NCI-H2196 treated with DMSO at 0.1 percent for 48 hours (cell line): ENCODE measurements around the gene LRRN4.
"Not testable (repeated sequence)": the region's sequence is repeated elsewhere in the genome, so short reads cannot be mapped to it uniquely, and the experiment has no call there.

Experiments used
- DNase-seq: peaks from one replicate; lab custom pipeline; 2025; ENCODE audit not compliant: unreplicated experiment; lab: John Stamatoyannopoulos, UW

LRRN4 gene

DNA sequence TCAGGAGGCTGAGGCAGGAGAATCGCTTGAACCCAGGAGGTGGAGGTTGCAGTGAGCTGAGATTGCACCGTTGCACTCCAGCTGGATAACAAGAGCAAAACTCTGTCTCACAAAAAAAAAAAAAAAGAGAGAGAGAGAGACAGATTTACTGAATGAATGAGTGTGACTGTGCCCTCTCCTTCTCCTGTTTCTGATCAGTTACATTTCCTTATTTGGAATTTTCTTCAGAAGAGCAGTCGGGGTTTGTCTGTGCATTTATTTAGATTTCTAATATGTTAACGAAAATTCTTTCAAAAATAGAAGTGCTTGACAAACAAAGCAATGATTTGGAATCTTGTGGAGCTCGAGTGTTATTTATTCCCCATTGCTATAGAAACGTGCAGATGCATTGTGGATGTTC lies 6.4 kb upstream of the LRRN4 start:
- no peak for DNase-seq

DNA sequence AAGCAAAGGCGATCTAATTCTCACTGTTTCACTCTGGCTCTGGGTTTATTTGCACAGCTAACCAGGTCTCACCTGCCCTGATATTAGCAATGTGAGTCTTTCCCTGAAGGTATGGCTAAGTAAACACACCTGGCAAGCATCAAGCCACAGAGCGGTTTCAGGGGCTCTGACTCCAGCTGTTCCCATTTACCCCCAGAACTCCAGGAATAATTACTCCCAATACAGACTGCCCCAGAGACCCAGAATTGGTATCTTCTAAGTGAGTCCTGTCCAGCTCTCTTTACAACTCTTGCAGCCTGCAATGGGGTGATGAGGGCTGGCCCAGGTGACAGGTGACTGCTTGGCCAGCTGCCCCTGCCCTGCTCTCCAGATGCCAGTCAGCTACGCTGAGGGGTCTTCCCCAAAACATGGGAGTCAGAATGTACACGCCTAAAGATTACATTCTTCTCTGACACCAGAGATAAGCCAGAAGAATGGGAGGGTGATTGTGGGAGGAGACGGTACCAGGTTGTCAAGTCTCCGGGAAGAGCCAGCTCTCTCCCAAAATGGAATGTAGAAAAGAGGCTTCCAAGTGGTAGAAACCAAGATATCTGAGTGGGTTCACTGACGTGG lies 4.9 kb upstream of the LRRN4 start:
- peak; percentile 75 for DNase-seq

DNA sequence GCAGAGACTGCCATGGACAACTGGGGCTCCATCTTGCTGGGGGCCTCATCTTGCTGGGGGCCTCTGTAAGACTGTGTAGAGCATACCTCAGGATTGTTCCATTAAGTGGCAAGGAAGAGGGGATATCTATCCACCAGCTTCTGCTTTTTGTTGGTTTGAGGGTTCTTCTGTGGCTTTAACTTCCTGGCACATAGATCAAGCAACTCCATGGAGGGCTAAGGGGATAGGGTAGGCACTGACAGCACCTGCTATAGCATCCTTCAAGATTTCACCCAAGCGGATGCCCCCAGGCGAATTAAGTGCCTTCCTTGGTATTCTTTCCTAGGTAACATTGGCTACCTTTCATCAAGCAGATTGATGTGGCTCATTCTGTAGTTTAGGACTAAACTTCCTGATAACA lies 3.8 kb upstream of the LRRN4 start:
- DNase-seq = no peak

GRCh38 chr20:6057139-6057538 lies 3.3 kb upstream of the LRRN4 start:
- DNase-seq = no peak

DNA sequence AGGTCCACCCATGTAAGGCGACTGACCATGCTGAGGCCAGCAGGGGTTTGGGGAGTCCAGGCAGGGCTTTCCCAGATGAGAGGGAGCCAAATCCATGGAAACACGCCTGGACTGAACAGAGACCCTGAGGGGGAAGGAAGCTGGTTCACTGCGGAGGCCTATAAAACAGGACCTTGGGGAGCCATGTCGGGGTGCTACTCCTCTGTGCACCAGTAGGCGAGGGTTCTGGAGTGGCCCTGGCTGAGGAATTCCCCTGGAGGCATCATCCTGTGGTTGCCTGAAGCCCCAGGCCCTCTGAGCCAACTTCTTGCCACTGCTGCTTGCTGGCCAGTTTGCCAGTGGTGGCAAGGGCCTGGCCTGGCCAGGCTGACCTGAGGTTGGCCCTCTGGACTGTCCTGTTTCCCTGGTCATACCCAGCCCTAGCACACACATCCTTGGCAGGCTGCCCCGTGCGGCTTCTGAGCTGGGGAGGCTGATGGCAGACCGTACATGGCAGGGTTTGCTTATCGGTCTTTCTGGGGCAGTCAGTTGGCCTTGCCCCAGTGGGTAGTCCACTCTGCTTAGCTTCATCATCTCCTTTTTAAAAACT lies 2.2 kb upstream of the LRRN4 start:
- DNase-seq = no peak

DNA sequence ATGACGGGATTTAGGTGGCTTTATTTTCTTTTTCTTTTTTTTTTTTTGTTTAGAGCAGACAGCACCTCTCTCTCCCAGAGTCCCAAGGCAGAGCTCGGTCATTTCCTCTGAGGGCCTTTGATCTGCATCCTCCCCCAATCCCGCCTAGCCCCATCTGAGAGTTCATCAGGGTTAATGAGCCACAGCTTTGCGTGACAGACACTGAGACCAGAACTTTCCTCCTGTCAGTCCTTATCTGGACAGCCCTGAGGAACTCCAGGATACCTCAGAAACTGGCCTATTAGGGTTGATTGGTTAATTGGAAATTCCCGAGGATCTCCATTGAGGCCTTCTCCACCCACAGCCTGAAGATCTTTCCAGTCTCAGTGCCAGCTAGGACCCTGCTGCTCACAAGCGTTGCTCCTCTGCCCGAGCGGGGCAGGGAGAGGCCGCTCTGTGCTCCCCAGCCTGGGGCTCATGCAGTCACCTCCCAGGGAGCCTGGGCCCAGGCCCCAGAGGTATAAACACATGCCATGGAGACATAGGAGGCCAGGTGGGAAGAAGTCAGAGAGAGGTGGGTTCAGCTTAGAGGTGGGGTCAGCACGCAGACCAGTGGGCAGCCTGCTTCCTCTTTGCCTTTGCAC lies 1.4 kb upstream of the LRRN4 start:
- DNase-seq = no peak

DNA sequence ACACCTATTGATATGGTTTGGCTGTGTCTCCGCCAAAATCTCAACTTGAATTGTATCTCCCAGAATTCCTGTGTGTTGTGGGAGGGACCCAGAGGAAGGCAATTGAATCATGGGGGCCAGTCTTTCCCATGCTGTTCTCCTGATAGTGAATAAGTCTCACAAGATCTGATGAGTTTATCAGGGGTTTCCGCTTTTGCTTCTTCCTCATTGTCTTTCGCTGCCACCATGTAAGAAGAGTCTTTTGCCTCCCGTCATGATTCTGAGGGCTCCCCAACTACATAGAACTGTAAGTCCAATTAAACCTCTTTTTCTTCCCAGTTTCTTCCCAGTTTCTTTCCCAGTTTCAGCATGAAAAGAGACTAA lies 810 bp upstream of the LRRN4 start:
- DNase-seq = not testable (repeated sequence)

DNA sequence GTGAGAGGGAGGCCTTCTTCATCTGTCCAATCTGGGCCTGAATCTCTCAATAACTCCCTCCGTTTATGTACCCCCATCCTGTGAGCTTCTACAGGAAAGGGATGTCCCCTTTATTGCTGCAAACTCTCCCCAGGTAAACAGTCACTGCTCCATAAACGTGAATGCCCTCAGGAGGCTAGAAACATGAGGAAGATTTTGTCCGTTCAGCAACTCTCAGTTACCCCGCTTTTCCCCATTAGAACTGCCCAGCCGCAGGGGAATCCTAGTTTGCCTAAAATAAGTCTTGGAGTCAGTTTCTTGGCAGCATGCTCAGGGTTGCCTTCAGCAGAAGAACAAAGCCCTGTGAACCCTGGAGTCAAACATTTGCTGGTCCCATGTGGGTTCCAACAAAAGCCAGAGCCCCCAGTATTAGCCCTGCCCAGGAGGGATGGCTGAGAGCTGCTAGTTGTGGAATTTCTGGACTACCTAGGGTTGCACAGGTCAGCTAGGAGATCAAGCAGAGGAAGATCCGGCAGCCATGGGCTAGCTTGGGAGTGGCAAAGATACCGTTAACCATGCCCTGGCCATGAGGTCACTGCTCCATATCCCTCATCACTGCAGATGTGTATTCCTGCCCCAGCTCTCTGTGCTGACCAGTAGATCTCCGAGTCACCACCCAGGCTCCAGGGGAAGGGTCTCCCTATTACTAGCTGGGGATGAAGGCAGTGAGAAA lies 640 bp downstream of the LRRN4 start:
- DNase-seq = no peak

DNA sequence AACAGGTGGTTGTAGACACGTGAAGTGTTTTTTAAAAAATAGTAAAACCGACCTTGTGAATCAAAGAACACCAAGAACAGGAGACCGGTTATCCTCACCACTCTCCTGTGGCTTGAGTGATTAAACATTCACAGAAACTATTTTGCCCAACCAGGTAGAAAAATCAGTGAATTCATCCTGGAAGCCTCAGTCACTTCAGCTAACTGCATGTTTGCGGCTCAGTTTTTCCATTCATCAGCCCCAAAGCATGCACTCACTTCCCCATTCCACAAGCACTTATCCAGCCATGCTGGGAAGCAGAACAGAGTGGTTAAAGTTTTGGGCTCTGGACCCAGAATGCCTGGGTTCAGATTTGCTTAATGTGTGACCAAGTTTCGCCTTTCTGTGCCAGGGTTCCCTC lies 2.4 kb downstream of the LRRN4 start:
- DNase-seq = no peak

DNA sequence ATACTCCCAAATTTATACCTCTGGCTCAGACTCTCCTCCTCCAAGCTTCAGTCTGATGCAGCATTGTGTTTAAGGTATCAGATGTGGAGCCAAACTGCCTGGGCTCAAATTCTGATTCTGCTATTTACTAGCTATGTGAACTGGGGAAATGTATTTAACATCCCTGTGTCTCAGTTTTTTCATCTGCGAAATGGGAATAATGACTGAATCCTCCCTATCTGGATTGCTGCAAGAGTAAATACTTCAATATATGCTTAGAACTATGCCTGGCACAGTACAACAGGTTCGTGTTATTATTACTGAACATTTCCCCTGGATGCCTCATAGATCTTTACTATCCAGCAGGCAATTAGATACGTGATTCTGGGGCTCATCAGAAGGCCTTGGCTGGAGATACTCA lies 5.5 kb downstream of the LRRN4 start:
- DNase-seq = no peak

- DNase-seq = no peak
Measured at GRCh38 chr20:6046432-6046831, 7.4 kb downstream of the LRRN4 start.

DNA sequence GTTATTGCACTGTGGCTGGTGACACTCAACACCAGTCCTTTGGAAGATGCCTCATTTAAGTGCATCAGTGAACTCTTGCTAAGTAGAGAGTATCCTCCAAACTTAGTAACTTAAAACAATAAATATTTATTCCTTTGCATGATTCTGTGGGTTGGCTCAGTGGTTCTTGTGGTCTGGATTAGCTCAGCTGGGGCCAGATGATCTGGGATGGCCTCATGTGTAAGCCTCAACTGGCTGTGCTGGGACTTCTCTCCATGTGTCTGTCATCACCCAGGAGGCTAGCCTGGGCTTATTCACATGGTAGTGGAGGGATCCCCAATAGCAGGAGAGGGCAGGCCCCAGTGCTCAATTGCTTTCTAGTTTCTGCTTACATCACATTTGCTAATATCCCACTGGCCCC lies 8.3 kb downstream of the LRRN4 start:
- DNase-seq = no peak

- DNase-seq = no peak
Measured at GRCh38 chr20:6044115-6044514, 9.7 kb downstream of the LRRN4 start.

DNA sequence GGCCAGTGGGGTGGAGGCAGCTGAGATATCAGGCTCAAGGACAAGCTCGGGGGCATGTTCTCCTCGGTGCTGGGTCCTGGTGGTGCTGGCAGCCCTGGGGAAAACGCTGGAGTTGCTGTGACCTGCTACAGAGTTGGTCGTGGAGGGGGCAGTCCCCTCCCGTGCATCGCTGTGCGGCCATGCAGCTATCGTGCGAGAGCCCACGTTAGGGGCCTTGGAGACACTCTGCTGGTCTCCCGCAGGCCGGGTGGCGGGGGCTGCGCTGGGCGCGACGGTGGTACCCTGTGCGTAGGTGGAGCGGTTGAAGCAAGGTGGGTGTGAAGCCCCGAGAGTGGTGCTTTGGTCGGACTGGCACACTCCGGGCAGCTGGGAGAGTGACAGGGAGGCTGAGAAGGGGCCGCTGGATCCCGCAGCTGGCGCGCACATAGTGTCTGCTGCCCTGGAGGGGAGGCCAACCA lies 12.0 kb downstream of the LRRN4 start:
- no peak for DNase-seq

DNA sequence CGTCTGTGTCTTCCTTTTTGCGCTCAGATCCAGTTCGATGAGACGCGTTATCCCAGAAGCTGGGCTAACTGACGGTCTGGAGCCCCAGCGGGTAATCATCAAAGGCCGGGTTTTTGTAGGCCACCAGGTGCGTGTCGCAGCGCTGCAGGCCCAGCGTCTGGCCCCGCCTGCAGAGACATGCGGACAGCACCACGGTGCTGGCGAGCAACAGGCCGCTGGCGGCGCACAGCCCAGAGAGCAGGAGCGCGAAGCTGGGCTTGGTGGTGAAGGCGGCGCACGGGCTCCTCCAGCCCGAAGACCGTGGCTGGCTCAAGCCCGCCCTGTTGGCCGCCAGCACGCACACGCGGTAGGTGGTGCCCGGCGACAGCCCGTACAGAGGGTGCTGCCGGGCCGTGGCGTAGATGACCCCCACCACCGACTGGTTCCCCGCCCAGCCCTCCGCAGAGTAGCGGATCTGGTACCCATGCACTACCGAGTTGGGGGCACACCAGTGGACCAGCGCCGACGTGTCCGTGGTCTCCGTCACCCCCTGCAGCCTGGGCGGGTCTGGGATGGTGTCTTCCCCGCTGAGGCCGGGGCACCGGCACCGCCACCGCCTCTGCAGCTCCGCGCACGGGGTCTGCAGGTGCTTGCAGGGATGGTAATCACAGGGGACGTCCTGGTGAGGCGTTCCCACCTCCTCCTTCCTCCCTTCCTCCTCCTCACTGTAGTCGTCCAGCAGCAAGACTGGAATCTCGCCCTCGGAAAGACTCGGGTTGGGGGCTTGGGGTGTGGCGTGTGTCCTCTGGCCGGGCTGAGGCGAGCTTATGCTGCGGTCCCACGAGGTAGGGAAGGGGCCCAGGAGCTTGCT lies 12.7 kb downstream of the LRRN4 start:
- no peak for DNase-seq

- DNase-seq = no peak
Measured at GRCh38 chr20:6040540-6040939, 13.3 kb downstream of the LRRN4 start.

GRCh38 chr20:6039766-6040165 lies 14.1 kb downstream of the LRRN4 start:
- DNase-seq = no peak

GRCh38 chr20:6038256-6038655 lies 15.6 kb downstream of the LRRN4 start:
- DNase-seq = no peak

GRCh38 chr20:6037082-6037481 lies 16.8 kb downstream of the LRRN4 start:
- DNase-seq = no peak

- DNase-seq = no peak
Measured at GRCh38 chr20:6036213-6036612, 17.6 kb downstream of the LRRN4 start.
